Measurements from ENCODE around the gene CCNH.

CCNH gene

DNA sequence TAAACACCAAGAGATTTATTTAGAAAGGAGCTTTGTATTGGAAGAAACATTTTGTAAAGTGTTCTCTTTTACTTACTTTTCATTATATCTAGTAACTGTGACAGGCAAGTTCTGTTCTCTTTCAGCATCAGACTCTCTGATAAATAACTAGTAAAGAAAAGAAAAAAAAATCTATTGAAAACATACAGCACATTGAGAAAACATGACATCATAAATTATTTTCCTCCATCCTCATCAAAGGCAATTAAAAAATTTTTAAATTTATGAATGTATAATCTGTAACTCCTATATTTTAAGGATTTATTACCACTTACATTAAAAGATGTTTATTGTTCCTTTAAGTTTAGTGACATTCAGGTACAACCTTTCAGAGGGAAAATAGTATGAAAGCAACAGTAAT, 11.1 kb downstream of the CCNH start:
- DNase-seq = no peak

DNA sequence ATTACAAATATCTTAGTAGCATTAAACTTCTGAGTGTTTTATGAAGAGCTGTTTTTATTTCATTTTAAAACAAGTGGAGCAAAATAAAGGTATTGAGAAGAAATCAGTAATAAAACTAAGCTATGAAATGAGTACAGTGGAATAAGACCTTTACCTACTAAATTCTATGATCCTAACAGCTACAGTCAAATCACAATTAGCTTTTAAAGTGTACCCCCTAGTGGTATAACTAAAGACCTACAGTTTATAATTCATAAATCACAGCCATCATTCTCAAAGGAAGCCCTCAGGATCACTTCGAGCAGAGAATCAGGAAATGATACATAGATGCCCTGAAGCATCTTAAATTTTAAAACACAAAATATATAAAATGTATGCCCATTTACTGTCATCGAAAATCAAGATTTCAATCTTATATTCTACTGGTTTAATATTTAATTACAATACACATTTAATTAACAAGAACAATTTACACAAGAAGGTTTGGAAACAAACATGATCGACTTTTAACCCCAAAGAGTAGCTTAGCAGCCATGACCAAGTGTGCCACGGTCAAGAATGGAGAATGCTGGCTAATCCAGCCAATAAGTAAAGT, 12.3 kb downstream of the CCNH start:
- DNase-seq = peak in 1 of 2 donors; percentile 70

DNA sequence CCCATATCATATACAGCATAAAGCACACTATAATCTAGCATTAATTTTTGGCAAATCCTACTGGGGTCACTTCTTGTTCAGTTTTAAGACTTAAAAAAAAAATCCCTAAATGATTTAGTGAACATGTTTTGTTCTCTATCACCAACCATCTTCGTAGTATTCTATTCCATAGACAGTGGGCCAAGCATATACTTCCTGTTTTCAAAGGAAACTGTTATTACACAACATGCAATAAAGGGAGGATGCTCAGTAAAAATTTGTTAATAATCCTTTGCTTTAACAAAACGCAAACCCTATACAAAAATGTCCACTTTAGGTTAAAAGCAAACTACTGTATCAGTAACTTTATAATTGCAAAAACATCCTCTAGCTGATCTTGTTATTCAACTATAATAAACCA, 13.0 kb downstream of the CCNH start:
- DNase-seq = no peak

DNA sequence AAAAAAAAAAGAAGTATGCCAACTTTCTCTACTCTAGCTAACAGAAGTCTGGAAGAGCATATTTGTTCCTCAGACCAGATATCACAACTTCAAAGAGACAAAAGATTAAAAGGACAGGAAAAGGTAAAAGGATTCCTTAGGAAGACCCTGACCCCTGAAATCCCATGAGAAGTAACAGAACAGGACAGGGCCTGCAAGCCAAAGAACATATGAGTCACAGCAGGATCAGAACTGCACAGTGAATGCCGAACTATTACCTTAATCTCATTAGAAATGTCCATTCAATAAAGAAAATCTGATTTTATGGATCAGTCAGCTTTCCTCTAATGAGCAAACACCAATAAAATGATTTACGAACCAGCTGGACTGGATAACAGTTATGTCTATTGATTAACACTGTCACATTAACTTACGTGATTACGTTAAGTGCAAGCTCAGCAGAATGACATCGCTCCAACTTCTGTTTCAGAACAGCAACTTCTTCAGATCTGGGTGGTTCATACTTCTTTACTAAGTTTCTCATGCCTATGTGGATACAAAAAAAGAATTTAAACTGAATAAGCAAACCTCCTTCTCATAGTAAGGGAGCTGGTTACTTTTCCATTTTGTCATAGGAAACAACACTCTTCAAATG, 13.6 kb downstream of the CCNH start:
- no peak for DNase-seq

DNA sequence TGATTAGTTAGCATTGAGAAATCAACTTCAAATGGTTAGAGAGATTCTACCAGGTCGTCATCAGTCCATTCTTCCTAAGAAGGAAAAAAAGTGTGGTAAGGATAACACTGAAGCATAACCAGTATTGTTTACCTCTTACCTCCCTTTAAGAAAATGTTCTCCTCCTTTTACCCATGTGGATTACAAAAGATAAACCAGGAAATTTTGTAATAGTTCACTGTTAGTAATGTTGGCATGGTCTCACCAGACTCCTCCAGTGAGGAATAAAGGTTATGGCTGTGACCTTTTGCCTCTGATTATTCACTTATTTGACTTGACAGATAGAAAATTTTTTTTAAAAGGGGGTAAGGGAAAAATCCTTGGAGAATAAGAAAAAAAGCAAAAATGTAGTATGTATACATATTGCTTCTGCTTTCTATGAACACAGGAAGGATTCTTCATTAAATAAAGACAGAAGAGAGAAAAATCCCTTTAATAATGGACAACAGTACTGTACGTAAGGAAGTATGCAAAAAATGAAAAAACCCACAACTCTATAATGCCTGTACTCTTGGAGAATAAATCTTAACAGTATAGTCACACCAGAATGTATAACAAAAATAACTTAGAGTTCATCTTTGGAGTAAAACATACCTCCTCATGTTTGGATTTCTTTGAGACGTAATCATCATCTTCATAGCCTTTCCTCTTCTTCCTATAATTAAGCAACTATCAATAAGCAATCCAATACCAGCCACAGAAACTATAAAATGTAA, 18.1 kb downstream of the CCNH start:
- DNase-seq = no peak

DNA sequence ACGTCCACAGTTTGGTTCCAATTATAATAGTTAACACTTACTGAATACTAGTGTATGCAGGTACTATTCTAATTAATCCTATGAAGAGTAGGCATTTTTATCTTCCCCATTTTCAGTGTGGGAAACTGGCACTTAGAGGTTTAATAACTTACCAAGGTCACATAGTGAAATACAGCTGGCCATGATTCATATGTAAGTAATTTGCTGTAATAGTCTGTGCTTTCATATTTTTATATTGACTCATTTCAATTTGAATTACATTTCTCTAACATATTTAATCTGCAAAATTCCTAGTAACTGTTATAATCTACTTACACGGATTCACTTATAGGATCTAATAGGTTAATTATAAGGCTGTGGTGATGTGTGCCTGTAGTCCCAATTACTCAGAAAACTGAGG, 19.4 kb downstream of the CCNH start:
- DNase-seq = no peak

DNA sequence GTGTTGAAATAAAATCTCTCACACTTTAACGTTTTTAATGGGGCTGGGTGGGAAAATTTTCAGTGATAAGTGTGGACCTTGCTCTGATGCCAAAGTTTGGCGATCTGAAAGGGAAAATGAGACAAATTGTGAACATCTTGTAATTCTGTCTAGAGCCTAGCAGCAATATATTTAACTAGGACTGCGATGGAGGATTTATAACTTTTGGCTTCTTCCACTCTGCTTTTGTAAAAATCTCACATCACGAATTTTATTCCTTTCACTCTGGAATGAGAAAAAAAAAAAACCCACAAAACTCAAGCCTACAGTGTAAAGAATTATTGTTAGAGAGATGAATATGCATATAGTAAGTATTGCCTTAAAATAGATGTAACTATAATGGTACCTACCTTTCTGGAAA, 19.9 kb downstream of the CCNH start:
- no peak for DNase-seq

DNA sequence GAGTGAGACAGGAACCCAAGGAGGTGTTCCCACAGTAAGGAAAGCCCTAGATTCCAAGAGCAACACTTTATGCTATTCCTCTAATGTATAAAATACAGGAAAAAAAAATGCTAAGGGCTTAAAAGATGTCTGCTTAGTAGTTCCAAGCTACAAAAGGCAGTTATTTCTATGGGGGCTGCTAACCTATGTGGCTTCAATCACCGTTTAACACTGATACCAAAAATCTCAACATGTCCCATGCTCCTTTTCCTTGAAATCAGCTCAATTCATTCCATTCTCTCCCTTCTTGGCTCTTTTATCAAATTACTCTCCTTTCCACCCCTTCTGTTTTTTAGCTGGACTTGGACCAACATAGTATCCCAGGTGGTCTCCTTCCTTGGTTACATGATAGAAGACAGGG, 20.6 kb downstream of the CCNH start:
- no peak for DNase-seq

DNA sequence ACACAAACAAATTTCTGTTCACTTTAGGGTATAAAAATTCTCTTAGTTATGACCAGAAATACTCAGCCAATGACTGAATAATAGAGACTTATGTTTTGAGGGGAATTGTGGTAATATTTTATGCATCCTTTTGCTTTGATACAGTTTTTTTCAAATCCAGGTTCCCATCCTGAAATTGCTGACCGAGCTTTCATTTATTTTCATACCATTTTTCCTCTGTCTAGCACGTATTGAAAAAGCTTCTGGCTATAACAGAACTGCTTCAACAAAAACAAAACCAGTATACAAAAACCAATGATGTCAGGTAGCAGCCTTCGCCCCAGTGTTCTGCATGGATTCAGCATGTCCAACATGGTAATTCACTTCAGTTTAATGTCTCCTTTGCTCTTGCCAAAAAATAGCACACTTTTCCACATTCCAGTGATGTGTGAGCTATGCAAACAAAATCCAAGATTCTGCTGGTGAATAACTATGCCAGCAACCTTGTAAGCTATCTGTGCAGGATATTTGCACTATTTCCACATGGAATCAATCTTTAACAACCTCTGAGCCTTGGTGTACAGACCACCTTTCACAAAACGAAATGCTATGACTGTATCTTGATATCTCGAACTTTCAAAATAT, 22.0 kb downstream of the CCNH start:
- no peak for DNase-seq

DNA sequence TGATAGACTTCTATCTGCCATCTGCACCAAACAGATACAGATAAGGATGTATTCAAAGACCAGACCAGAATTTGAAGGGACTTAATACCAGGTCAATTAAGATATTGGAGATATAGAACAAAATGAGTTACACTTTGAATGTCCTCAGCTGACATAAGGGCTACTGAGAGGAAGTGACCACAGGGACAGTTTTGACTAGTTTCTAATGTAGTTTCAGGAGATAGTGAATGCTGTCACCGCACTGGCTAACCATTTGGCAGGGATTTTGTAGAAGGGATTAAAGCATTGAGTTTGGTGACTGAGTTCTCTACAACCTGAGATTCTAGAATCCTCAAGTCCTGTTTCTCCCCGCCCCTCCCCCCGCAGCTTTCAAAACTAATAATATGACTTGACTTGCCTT, 22.7 kb downstream of the CCNH start:
- DNase-seq = no peak

DNA sequence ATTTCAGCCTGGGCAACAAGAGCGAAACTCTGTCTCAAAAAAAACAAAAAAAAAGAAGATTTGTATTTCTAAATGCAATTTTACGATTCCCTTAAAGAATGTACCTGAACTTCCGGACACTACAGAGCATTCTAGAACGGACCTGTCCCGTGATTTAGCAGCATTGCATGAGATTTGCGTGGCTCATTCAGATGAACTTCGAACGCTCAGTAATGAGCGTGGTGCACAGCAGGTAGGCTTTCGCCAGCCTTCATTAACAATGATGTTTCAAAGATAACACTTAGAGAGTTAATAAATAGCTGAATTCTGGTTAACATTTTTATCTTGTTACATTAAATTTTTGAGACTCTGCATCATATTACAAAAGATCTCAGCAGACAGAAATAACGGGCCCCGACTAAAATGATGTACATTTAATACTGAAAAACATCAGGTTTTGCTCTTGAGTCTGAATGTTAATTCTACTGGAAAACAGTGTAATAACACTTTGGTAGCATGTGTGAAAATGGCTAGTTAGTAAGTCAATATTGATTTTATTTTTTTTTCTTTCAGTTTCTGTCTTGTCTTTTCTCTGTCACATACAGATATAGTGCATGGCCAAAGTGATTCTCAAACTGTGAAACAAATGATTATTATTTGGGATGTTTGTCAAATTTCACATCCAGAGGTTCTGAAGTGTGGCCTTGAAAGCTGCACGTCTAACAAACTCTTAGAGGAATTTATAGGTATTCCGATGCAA, 23.3 kb downstream of the CCNH start:
- DNase-seq = no peak

DNA sequence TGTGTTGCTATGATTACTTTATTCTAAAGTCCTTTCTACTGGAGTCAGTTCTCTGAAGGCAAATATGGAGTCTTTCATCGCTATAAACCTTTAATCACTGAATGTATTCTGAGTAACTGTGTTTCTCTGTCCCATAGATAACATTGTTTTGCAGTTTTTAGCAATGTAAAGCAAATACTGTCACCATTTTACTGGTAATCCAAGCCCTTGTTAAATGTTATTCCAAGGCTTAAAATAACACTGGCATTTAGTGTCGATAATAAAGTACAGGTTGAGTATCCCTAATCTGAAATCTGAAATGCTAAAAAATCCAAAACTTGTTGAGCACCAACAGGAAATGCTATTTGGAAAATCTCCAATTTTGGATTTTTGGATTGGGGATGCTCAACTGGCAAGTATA, 24.6 kb downstream of the CCNH start:
- no peak for DNase-seq

DNA sequence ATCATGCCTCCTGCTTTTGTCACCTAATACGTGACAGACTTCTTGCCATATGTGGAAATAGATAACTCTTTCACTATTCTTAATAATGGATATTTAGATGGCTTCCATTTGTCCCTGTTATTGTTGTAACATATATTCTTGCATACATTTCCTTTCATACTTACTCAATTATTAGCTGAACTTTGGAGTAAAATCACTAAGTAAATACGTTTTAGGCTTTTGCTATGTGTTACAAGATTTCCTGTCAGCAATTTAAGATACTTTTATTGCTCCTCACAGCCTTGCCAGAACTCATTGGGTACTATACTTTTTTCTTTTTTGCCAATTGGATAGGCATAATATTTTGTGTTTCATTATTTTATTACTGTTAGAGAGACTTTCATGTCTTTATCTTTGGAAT, 26.9 kb downstream of the CCNH start:
- no peak for DNase-seq

DNA sequence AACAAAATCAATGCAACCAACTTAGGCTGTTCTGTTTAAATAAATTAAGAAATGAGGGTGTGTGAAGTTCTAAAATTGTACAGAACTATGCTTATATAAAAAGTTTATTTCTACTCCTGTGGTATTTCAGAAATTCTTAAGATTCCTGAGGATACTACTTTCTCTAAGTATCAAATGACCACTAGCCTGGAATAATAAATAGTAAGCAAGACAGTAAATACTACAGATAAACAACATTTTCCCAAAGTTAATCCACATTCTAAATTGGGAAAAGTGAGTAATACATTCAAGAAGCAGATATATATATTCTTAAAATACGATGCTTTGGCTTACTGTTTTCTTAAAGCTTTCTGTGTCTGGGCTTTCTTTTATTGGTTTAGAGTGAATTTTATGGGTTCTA, 29.5 kb downstream of the CCNH start:
- DNase-seq = no peak

DNA sequence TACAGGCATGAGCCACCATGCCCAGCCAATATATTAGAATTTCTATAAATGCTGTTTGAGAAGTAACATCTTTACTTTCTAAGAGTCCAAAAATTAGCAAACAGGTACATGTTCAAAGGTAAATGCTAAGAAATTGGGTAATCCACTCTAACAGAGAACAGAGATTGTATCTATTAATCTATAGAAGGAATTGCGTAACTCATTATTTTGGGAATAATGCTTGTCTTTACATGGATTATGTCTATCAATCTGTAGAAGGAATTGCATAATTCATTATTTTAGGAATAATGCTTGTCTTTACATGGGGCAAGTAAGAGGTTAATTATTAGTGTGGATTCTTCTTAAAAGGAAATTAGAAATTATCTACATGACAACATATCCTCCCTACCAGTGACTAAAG, 30.5 kb downstream of the CCNH start:
- no peak for DNase-seq

DNA sequence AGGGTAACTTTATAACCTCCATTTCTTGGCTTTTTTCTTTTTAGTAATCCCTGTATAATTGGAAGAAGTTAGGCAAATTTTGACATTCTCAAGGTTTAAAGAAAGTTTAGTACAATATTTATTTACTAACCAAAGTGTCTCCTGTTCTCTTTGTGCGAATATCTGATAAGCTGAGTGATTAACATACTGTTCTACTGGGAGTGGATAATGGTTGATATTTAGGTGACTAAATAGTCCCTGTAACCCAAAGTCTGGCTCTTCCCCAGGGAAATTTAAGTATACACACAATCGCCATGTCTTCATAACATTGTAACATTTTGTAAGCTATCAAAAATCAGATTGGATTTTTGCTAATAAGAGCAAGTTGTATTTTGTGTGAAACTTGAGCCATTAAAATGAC, 40.0 kb downstream of the CCNH start:
- no peak for DNase-seq

DNA sequence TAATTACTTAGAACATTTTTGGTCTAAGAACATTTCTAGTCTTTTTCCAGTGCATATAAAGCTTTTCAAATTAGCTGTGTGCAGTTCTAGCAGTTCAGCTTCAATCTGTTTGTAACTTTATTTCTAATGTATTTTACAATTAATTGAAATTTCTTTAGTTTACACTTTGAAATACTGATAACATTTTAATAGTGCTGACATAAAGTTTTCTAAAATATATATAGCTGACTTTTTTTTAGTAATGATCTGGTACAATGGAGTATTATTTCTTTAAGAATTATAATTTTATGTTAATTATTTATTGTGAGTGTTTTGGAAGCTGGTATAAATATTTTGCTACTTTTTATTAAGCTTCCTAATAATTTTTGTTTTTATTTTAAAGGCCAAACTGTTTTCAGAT, 43.3 kb downstream of the CCNH start:
- DNase-seq = no peak

DNA sequence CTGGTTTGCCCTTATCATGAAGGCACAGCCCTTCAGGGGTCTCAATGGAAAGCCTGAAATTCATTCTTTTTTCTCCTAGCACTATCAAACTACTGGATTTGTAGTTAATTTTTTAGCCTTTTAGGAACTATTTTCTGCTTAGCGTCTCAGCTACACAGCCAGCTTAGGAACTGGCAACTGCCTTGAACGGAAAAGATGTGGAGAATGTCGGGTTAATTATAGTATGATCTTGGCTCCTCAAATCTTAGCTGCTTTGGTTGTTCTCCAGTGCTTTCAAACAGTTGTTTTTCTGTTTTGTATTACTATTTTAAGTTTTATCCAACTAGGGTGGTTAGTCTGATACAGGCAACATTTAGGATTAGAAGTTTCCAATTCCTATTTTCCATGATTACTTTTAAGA, 44.1 kb downstream of the CCNH start:
- no peak for DNase-seq

DNA sequence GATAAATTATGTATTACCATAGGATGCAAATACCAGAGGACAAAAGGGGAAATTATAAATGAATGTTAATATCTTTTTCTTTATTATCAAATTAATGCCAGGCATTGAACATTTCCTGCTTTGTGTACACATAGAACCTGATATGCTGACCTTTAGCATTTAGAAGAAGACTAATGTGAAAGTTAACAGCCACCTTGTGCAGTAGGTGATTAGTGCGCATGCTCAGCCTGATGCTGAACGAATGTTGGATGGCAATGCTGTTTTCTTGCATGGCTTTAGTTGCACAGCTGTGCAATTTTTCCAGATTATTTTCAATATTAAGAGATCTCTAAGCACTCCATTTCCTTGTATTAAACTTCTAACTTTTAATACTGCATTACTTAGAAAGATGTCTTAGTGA, 45.5 kb downstream of the CCNH start:
- no peak for DNase-seq

DNA sequence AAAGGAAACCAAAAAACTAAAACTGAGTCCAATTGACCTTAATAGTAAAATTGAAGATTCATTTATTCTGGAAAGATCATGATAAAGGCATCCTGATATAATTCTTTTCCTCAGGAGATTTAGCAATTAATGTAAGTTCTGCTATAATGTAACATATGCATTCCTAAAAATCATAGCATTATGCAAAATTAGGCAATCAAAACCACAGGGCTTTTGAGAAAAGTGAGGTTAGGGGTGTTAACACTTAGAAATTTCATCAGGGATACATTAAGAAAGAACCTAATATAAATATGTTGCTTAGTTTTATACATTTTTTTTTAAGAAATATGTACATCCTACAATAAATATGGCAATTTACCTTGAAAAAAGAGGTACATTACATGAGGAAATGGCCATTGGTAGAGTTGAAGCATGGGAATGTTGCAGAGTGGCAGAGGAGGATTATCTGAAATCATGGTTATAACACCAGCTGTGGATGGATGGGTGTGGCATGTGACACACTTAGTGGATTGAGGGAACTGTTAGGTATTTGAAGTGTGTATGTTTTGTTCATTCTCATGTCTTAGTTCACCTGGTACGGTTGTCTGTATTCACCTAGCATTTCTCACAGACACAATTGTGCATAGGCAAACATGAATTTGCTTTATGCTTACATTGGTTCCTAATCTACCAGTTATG, 51.1 kb downstream of the CCNH start:
- no peak for DNase-seq

DNA sequence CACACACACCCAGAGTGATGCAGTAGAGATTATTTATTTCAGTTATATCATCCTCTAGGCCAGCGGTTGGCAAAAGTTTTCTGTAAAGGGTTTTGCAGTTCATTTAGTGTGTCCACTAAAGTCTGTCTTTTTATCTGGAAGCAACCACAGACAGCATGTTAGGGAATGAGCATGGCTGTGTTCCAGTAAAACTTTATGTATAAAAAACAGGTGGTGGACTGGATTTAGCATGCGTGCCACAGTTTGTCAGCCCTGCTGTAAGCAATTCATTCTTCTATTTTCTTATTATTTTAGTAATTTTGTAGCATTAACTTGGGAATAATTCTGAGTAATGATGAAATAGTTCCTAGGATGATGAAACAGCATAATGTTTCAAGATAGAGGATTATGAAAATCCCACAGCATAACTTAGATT, 51.7 kb downstream of the CCNH start:
- no peak for DNase-seq

DNA sequence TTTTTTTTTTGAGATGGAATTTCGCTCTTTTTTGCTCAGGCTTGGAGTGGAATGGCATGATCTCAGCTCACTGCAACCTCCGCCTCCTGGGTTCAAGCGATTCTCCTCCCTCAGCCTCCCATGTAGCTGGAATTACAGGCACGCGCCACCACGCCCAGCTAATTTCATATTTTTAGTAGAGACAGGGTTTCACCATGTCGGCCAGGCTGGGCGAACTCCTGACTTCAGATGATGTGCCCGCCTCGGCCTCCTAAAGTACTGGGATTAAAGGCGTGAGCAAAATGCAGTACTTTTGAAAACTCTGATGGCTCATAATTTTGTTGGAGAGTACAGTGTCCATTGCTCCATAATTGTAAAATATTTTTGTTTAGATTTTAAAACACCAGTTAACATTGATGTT, 52.6 kb downstream of the CCNH start:
- DNase-seq = no peak

DNA sequence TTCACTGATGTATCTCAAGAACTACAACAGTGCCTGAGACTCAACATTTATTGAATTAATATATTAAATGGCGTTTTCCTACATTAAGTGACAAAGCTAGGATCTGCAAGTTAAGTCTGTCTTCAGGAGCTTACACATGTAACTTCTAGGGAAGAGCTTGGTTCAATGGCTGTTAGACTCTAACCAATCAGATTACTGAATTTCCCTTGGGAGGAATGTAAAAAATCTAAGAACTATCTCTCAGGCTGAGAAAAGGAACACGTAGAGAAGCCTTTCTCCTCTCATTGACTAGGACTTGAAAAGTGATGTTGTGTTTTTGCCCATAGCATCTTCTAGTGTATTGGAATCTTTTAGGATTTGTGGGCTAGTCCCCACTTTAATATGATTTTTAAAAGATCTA, 53.6 kb downstream of the CCNH start:
- no peak for DNase-seq

All from CD4-positive, alpha-beta T cell treated with Interleukin-4 for 1 hour (primary cell).